Measurements from ENCODE around the gene ALPL.

Gene ALPL

DNA sequence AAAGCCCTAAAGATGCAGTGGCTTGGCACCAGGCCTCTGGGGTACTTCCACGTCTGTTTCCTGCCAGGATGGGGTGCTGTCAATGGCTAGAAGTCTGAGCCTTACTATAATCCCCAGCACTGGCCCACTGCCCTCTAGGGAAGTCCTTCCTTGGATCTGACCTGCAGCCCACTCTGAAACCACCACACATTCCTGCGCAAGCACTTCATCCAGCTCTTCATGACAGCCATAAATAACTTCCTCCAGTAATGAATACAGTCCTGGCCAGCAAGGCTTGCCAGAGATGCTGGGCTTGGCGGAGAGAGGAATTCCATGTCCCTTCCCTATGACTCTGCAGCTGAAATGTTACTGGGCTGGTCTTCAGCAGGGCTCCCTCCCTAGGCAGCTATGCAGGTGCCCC is 32.6 kb downstream of the ALPL start:
- H3K4me1 Mint-ChIP-seq (ENCODE audit: low read depth in 2 of 2) = no peaks in the 10 kb centered on the region
- H3K36me3 Mint-ChIP-seq (ENCODE audit: insufficient read depth) = peaks cover 6% of the 10 kb centered on the region
- no peaks in the 10 kb centered on the region for H3K9me3 Mint-ChIP-seq
- peaks cover 30 to 65% of the 10 kb centered on the region in 2 donors for H3K27me3 Mint-ChIP-seq
- H3K27ac Mint-ChIP-seq = no peak overlapping the region
- no peak for DNase-seq
- no peak overlapping the region for H3K4me3 Mint-ChIP-seq
- ATAC-seq (replicated peaks) = no peak

DNA sequence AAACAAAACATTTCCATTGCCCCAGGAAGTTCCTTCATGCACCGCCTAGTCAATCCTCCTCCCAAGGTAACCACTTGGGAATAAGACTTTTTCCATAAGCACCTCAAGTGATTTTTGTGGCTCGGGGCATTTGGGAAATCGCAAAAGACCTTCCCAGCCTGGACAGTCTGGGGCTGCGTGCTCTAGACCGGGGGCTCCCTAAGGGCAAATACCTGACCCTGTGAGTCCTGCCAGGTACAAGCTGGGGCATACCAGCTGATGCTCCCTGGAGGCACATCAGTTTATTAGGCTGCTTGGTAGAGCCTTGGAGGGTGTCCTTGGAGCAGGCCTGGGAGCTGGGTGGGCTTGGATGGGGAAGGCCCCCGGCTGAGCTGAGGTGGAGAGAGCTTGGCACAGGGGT is 34.4 kb downstream of the ALPL start:
- ATAC-seq (replicated peaks) (no peak), DNase-seq (no peak)
- Mint-ChIP-seq H3K27me3 (peaks cover 21 to 58% of the 10 kb centered on the region in 2 donors), H3K4me1 (ENCODE audit: low read depth in 2 of 2) (no peaks in the 10 kb centered on the region), H3K36me3 (ENCODE audit: insufficient read depth) (peaks cover 6% of the 10 kb centered on the region), H3K4me3 (no peak overlapping the region), H3K27ac (no peak overlapping the region), H3K9me3 (no peaks in the 10 kb centered on the region)

DNA sequence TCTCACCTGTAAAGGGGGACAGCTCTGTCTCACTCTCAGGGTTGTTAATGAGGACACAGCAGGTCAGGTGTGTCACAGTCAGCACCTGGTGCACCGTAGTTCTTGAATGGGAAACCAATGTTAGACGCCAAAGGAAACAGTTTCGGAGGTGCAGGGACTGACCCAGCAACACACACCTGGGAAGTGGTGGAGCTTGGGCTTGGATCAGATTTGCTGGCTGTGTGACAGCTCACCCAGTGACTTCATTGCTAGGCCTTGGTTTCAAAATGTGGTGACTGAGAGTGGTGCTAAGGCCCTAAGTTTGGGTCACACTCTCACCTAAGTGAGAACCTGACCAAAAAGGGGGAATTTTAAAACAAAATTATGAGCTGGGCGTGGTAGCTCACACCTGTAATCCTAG is 34.9 kb downstream of the ALPL start:
- no peak overlapping the region for H3K27ac Mint-ChIP-seq
- no peak for ATAC-seq (replicated peaks)

DNA sequence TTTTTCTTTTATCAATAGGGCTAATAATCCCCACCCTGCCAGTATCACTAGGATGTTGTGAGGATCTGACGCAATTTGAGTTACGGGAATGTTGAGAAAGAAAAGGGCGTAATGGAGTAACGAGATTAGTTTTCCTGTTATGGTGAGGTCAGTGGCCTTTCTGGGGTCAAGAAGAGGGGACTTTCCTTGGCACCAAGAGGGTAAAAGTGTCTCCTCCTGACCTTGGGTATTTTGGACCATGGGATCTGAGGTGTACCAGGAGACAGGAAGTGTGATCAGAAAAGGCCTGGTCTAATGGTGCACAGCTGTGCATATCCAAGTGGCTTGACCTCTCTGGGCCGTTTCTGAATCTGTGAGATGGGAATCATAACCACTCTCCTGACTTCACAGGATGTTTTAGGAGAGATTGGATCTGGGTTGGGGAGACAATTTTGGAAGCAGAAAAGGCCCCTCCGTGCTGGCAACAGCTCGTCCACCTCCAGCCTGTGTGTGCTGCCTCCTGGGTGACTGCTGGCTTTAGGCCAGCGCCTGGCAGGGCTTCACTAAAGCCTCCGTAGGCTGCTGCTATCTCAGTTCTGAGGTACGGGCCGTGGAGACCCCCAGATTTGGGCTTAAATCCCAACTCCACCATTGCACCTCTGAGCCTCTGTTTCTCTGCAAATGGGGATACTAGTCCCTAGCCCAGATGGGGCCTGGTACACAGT is 37.1 kb downstream of the ALPL start:
- ATAC-seq (replicated peaks) = no peak

More for the DNA sequence above, 34.9 kb downstream of the ALPL start:
- no peaks in the 10 kb centered on the region for H3K9me3 Mint-ChIP-seq
- H3K4me3 Mint-ChIP-seq = no peak overlapping the region
- no peak for DNase-seq
- H3K36me3 Mint-ChIP-seq (ENCODE audit: insufficient read depth) = peaks cover 6% of the 10 kb centered on the region
- no peaks in the 10 kb centered on the region for H3K4me1 Mint-ChIP-seq (ENCODE audit: low read depth in 2 of 2)
- peaks cover 16 to 53% of the 10 kb centered on the region in 2 donors for H3K27me3 Mint-ChIP-seq

DNA sequence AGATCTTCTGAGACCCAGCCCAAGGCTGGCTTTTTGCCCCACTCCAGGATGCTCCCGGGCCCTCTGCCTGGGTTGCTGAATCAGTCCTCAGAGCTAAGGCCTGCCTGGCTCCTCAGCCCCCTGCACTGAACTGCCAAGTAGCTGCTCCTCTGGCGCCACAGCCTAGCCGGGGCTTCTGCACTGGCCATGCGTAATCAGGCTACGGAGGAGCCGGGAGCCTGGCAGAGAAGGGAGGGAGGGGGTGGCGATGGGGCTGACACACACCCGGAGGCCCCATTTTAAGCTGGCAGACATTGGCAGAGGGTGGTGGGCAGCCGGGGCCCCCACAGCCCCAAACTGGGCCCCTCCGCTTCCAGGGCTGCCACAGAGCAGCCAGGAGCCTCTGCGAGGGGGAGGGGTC is 38.7 kb downstream of the ALPL start:
- Mint-ChIP-seq H3K36me3 (ENCODE audit: insufficient read depth) (peaks cover 6% of the 10 kb centered on the region), H3K27ac (no peak overlapping the region), H3K27me3 (peaks cover 0 to 26% of the 10 kb centered on the region in 2 donors), H3K4me1 (ENCODE audit: low read depth in 2 of 2) (no peaks in the 10 kb centered on the region), H3K9me3 (no peaks in the 10 kb centered on the region), H3K4me3 (no peak overlapping the region)
- DNase-seq (no peak), ATAC-seq (replicated peaks) (no peak)

More for the DNA sequence above, 37.1 kb downstream of the ALPL start:
- H3K4me3 Mint-ChIP-seq = no peak overlapping the region
- no peak overlapping the region for H3K27ac Mint-ChIP-seq
- peaks cover 6% of the 10 kb centered on the region for H3K36me3 Mint-ChIP-seq (ENCODE audit: insufficient read depth)
- no peak for DNase-seq
- no peaks in the 10 kb centered on the region for H3K9me3 Mint-ChIP-seq
- H3K4me1 Mint-ChIP-seq (ENCODE audit: low read depth in 2 of 2) = no peaks in the 10 kb centered on the region
- peaks cover under 1 to 40% of the 10 kb centered on the region in 2 donors for H3K27me3 Mint-ChIP-seq

DNA sequence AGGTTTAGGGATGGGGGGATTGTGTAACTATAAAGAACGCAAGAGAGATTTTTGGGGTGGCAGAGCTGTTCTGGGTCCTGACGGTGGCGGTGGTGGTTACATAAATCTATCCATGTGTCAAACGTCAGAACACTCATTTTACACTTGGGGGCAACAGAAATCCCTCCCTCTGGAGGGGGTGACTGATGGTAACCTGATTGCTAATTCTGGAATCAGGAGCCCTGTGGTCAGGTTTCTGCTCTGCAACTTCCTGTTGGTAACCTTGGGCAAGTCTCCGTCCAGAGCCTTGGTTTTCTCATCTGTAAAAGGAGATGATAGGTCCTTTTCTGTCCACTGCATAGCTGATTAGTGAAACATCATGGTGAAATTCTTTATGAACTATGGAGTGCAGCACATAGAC is 40.9 kb downstream of the ALPL start:
- Mint-ChIP-seq H3K4me1 (ENCODE audit: low read depth in 2 of 2) (no peaks in the 10 kb centered on the region), H3K27ac (no peak overlapping the region), H3K4me3 (no peak overlapping the region), H3K27me3 (peaks cover 6 to 25% of the 10 kb centered on the region in 2 donors), H3K9me3 (no peaks in the 10 kb centered on the region), H3K36me3 (ENCODE audit: insufficient read depth) (no peaks in the 10 kb centered on the region)
- DNase-seq = no peak
- ATAC-seq (replicated peaks) = no peak

DNA sequence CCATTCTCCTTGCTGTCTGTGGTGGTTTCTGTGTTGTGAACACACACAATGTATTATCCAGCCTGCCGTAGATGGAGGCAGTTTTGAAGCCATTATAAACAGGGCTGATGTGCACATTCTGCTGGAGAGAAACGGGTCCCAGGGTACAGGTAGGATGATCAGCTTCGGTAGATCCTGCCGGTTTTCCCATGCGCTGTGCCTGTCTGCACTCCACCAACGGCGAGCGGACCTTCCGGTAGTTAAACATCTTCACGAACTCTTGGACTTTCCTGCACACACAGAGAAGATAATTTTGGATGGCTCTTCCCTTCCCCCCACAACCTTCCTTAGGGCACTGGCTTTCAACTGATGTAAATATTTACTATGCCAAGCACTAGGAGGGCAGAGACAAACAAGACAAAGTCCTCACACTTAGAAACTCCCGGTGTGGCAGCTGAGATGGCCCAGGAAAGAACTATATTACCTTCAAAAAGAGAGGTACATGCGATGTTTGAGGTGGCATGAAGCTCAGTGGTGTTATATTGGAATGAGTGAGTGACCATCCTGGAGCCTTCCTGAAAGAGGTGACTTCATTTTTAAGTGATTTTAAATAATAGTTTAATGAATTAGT is 41.7 kb downstream of the ALPL start:
- DNase-seq (no peak), ATAC-seq (replicated peaks) (no peak)
- Mint-ChIP-seq H3K4me1 (ENCODE audit: low read depth in 2 of 2) (no peaks in the 10 kb centered on the region), H3K27me3 (peaks cover 7 to 34% of the 10 kb centered on the region in 2 donors), H3K4me3 (no peak overlapping the region), H3K27ac (no peak overlapping the region), H3K9me3 (no peaks in the 10 kb centered on the region), H3K36me3 (ENCODE audit: insufficient read depth) (no peaks in the 10 kb centered on the region)

DNA sequence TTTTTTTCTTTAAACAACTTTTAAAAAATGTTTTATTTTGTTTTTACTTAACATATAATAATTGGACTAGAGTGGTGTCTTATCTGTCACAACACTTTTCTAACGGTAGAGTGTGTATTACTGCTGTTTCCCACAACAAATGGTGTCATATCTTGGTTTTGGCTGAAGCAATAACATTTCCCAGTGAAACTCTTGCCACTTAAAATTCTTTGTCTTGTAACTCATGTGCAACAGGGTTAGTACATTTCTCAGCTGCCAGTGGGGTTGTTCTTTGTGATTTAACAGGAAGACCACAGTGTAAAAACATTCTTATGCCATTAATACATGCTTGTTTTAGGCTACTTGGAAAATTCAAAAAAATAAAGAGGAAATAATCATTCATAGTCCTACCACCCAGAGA is 43.5 kb downstream of the ALPL start:
- Mint-ChIP-seq H3K36me3 (ENCODE audit: insufficient read depth) (peaks cover 2% of the 10 kb centered on the region), H3K27ac (no peak overlapping the region), H3K27me3 (peaks cover 8 to 43% of the 10 kb centered on the region in 2 donors), H3K9me3 (no peaks in the 10 kb centered on the region), H3K4me3 (no peak overlapping the region), H3K4me1 (ENCODE audit: low read depth in 2 of 2) (no peaks in the 10 kb centered on the region)
- no peak for DNase-seq
- ATAC-seq (replicated peaks) = no peak

DNA sequence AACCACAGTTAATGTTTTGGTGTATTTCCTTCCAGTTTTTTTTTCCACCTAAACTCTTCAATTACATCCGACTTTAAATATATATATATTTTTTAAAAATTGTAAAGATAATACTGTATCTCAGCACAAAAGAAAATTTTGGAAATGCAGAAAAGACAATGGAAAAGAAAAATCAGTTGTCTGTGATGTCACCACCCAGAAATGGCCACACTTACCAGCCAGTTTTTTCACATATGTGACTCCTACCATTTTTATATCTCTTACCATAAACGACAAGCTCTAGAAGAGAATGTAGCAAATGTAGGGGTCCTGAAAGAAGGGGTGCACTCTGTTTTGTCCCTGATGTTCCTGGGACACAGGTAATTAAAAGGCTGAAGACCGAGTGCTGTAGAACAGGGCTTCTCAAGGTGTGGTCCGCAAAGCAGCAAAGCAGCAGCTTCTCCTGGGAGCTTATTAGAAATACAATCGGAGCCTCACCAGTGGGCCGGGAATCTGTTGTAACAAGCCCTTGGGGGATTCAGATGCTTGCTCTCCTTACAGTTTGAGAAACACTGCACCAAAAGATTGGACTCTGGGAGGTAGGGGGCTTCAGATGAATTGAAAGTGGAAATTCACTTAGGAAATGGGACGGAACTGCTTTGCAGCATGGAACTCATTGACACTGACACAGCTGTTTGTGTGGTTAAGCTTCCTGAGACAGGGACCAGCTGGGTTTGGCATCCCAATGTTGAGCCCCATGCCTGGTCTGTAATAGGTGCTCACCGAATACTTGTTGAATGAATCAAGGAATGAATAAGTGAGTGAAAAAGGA is 44.1 kb downstream of the ALPL start:
- Mint-ChIP-seq H3K27ac (no peak overlapping the region), H3K4me1 (ENCODE audit: low read depth in 2 of 2) (no peaks in the 10 kb centered on the region), H3K4me3 (no peak overlapping the region), H3K36me3 (ENCODE audit: insufficient read depth) (peaks cover 2% of the 10 kb centered on the region), H3K27me3 (peaks cover 14 to 48% of the 10 kb centered on the region in 2 donors), H3K9me3 (no peaks in the 10 kb centered on the region)
- ATAC-seq (replicated peaks) (no peak), DNase-seq (no peak)

DNA sequence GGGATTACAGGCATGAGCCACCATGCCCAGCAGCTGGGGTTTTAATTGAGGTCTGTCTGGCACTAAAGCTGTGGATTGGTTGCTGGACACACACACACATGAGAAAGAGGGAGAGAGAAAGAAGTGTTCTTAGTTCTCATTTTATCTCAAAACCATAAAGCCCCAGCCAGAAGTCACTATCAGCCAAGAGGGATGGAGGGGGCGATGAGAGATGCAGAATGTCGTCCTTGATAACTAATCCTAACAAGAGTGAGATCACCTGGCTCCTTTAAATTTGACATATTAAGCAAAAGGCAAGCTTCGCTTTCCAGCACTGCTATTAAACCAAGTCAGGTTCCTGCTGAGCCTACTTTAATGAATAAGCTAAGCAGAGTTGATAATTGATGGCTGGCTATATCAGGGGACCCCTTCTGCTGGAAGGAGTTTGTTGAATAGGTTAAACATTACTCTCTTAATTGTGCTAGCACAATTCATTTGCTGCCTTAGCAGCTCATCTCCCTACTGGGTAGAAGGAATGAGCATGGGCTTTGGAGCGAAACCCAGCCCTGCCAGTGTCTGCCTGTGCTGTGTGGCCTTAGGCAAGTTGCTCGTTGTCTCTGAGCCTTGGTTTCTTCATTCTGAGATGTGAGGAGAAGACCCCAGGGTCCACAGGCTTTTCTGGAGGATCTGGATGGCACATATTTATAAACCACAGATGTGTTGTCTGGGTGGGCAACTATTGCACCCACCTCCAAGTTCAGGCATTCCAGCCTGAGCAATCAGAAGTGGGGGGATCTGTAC is 50.8 kb downstream of the ALPL start:
- H3K27me3 Mint-ChIP-seq = peaks cover 15 to 63% of the 10 kb centered on the region in 2 donors
- DNase-seq = no peak
- H3K4me1 Mint-ChIP-seq (ENCODE audit: low read depth in 2 of 2) = no peaks in the 10 kb centered on the region
- H3K4me3 Mint-ChIP-seq = no peak overlapping the region
- peaks cover 2% of the 10 kb centered on the region for H3K36me3 Mint-ChIP-seq (ENCODE audit: insufficient read depth)
- H3K9me3 Mint-ChIP-seq = no peaks in the 10 kb centered on the region
- no peak overlapping the region for H3K27ac Mint-ChIP-seq
- no peak for ATAC-seq (replicated peaks)

DNA sequence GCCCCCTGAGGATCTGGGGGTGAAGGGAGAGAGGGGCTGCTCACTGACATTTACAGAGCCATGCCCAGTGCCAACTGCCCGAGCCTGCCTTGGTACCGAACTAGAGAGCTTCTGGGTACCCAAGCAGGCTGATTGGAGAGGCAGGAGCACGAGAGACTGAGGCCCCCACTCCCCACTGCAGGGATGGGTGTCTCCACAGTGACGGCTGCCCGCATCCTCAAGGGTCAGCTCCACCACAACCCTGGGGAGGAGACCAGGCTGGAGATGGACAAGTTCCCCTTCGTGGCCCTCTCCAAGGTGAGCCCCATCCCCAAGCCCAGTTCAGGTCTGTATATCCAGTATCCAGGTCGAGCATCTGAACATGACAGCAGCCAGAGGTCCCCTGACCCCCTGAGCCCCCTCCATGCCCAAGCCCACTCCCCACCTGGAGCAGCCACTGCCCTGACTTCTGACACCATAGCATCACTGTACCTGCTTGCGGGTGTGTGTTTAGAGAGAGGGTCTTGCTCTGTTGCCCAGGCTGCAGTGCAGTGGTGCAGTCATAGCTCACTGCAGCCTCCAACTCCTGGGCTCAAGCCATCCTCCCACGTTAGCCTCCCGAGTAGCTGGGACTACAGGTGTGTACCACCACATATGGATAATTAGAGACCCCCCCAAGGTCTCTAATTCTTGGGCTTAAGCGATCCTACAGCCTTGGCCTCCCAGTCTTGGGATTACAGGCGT is 51.9 kb downstream of the ALPL start:
- H3K27me3 Mint-ChIP-seq = peaks cover 18 to 60% of the 10 kb centered on the region in 2 donors
- ATAC-seq (replicated peaks) = no peak
- H3K4me3 Mint-ChIP-seq = no peak overlapping the region

DNA sequence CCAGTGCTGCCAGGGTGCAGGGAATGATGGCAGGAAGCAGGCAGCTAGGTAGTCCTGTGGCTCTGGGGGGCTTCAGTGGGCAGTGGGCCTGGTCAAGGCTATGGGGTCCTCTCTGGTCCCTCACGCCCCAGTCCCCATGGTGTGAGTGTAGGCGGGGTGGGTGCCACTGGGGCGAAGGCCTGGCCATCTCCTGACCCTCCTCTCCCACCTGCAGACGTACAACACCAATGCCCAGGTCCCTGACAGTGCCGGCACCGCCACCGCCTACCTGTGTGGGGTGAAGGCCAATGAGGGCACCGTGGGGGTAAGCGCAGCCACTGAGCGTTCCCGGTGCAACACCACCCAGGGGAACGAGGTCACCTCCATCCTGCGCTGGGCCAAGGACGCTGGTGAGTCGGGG is 53.7 kb downstream of the ALPL start:
- H3K36me3 Mint-ChIP-seq (ENCODE audit: insufficient read depth) = no peaks in the 10 kb centered on the region
- H3K4me3 Mint-ChIP-seq = no peak overlapping the region
- no peaks in the 10 kb centered on the region for H3K4me1 Mint-ChIP-seq (ENCODE audit: low read depth in 2 of 2)
- ATAC-seq (replicated peaks) (no peak), DNase-seq (no peak)
- H3K27me3 Mint-ChIP-seq = peaks cover 21 to 56% of the 10 kb centered on the region in 2 donors
- H3K9me3 Mint-ChIP-seq = no peaks in the 10 kb centered on the region
- no peak overlapping the region for H3K27ac Mint-ChIP-seq

More for the DNA sequence above, 51.9 kb downstream of the ALPL start:
- no peak for DNase-seq
- H3K4me1 Mint-ChIP-seq (ENCODE audit: low read depth in 2 of 2) = no peaks in the 10 kb centered on the region
- peaks cover 2% of the 10 kb centered on the region for H3K36me3 Mint-ChIP-seq (ENCODE audit: insufficient read depth)
- no peak overlapping the region for H3K27ac Mint-ChIP-seq
- no peaks in the 10 kb centered on the region for H3K9me3 Mint-ChIP-seq

DNA sequence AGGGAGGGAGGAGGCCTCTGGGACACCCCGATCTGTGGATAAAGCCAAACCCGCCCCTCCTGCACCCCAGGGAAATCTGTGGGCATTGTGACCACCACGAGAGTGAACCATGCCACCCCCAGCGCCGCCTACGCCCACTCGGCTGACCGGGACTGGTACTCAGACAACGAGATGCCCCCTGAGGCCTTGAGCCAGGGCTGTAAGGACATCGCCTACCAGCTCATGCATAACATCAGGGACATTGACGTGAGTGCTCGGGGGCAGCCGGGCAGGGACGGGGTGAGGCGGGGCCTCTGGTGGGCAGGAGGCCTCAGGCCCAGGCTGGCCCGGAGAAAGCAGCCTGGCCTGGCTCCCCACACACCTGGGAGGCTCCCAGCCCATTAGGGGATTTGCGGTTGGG is 54.7 kb downstream of the ALPL start:
- no peak overlapping the region for H3K27ac Mint-ChIP-seq
- no peaks in the 10 kb centered on the region for H3K36me3 Mint-ChIP-seq (ENCODE audit: insufficient read depth)
- no peak overlapping the region for H3K4me3 Mint-ChIP-seq
- H3K4me1 Mint-ChIP-seq (ENCODE audit: low read depth in 2 of 2) = no peaks in the 10 kb centered on the region
- DNase-seq (no peak), ATAC-seq (replicated peaks) (no peak)
- peaks cover 11 to 51% of the 10 kb centered on the region in 2 donors for H3K27me3 Mint-ChIP-seq
- no peaks in the 10 kb centered on the region for H3K9me3 Mint-ChIP-seq

Data from effector memory CD8-positive, alpha-beta T cell (primary cell).